Stomach smooth muscle (tissue), 2 donors: Measurements from ENCODE around the gene EPC1.
"Not testable (repeated sequence)": the region's sequence is repeated elsewhere in the genome, so short reads cannot be mapped to it uniquely, and the experiment has no call there.

Experiments
- H3K27ac ChIP-seq: one replicate; pipeline ENCODE4 v1.7.0; 2013; ENCODE audit warnings: mild to moderate bottlenecking, low read length, inconsistent platforms
- H3K27me3 ChIP-seq, 2 donors: one replicate each; pipeline ENCODE4 v1.7.0; 2013; ENCODE audit warnings: low read length in 2 of 2; ENCODE audit not compliant: insufficient read depth in 2 of 2, control insufficient read depth in 1 of 2
- H3K36me3 ChIP-seq, 2 donors: one replicate each; pipeline ENCODE4 v1.7.0; 2013; ENCODE audit warnings: low read length in 2 of 2; ENCODE audit not compliant: control insufficient read depth in 2 of 2, insufficient read depth in 2 of 2
- H3K4me1 ChIP-seq: one replicate; pipeline ENCODE4 v1.7.0; 2013; ENCODE audit warnings: low read length; ENCODE audit not compliant: control insufficient read depth, insufficient read depth
- H3K4me3 ChIP-seq, 2 donors: one replicate each; pipeline ENCODE4 v1.7.0; 2013; ENCODE audit warnings: low read length in 2 of 2
- H3K9ac ChIP-seq, 2 donors: one replicate each; pipeline ENCODE4 v1.7.0; 2013; ENCODE audit warnings: low read length in 2 of 2, mild to moderate bottlenecking in 1 of 2
- H3K9me3 ChIP-seq, 2 donors: one replicate each; pipeline ENCODE4 v1.7.0; 2013; ENCODE audit warnings: low read length in 2 of 2; ENCODE audit not compliant: control insufficient read depth in 2 of 2
- donor health status: healthy.
- donor health status: Pancreatic carcinoma.

Gene EPC1

GRCh38 chr10:32346551-32347362, at the start of gene EPC1:
EPC1 (minus strand) TSS chr10:32347158; CDS start chr10:32346915, 243 bp downstream.
- Histone ChIP-seq H3K4me3 (peak within 1 kb of the TSS; percentile 95 to 96), H3K27me3 (no peaks in the 10 kb centered on the region), H3K9ac (peak within 1 kb of the TSS; percentile 100), H3K9me3 (no peaks in the 10 kb centered on the region), H3K27ac (peak within 1 kb of the TSS; percentile 100), H3K36me3 (peaks cover 0 to 5% of the 10 kb centered on the region in 2 donors), H3K4me1 (peaks cover 3% of the 10 kb centered on the region)

GRCh38 chr10:32393911-32394310, 47.0 kb upstream of the EPC1 start:
- Histone ChIP-seq H3K27ac (peak overlapping the region; percentile 60), H3K9ac (peak overlapping the region in 1 of 2 donors; percentile 51), H3K9me3 (no peaks in the 10 kb centered on the region), H3K27me3 (no peaks in the 10 kb centered on the region), H3K4me3 (no peak overlapping the region), H3K4me1 (peaks cover 7% of the 10 kb centered on the region), H3K36me3 (no peaks in the 10 kb centered on the region)

- H3K36me3 ChIP-seq, H3K27ac ChIP-seq, H3K27me3 ChIP-seq, H3K9me3 ChIP-seq, H3K4me3 ChIP-seq, H3K4me1 ChIP-seq, H3K9ac ChIP-seq: not testable (repeated sequence)
These were observed 45.3 kb upstream of the EPC1 start for GRCh38 chr10:32392284-32392683.

- H3K9ac ChIP-seq = no peak overlapping the region
- peaks cover 7% of the 10 kb centered on the region for H3K4me1 ChIP-seq
- no peaks in the 10 kb centered on the region for H3K27me3 ChIP-seq
- H3K9me3 ChIP-seq = no peaks in the 10 kb centered on the region
- peak overlapping the region; percentile 25 for H3K27ac ChIP-seq
- no peaks in the 10 kb centered on the region for H3K36me3 ChIP-seq
- H3K4me3 ChIP-seq = no peak overlapping the region
These were observed 43.2 kb upstream of the EPC1 start for GRCh38 chr10:32390193-32390592.

GRCh38 chr10:32388258-32389027, 41.5 kb upstream of the EPC1 start:
- no peaks in the 10 kb centered on the region for H3K9me3 ChIP-seq
- peaks cover under 1% of the 10 kb centered on the region for H3K4me1 ChIP-seq

GRCh38 chr10:32386623-32387260, 39.8 kb upstream of the EPC1 start:
- no peaks in the 10 kb centered on the region for H3K36me3 ChIP-seq
- no peaks in the 10 kb centered on the region for H3K9me3 ChIP-seq
- H3K27me3 ChIP-seq = no peaks in the 10 kb centered on the region
- H3K4me3 ChIP-seq = peak overlapping the region in 1 of 2 donors; percentile 17
- no peaks in the 10 kb centered on the region for H3K4me1 ChIP-seq
- H3K9ac ChIP-seq = peak overlapping the region in 1 of 2 donors; percentile 38
- no peak overlapping the region for H3K27ac ChIP-seq

More at GRCh38 chr10:32388258-32389027, 41.5 kb upstream of the EPC1 start:
- Histone ChIP-seq H3K27ac (no peak overlapping the region), H3K9ac (no peak overlapping the region), H3K36me3 (no peaks in the 10 kb centered on the region), H3K4me3 (no peak overlapping the region), H3K27me3 (no peaks in the 10 kb centered on the region)

- H3K27ac ChIP-seq = no peak overlapping the region
- no peaks in the 10 kb centered on the region for H3K36me3 ChIP-seq
- H3K27me3 ChIP-seq = no peaks in the 10 kb centered on the region
These were observed 37.2 kb upstream of the EPC1 start for GRCh38 chr10:32384171-32384570.

GRCh38 chr10:32381165-32381564, 34.2 kb upstream of the EPC1 start:
- H3K27me3 ChIP-seq = no peaks in the 10 kb centered on the region
- H3K4me1 ChIP-seq = peaks cover 5% of the 10 kb centered on the region
- no peak overlapping the region for H3K4me3 ChIP-seq
- no peak overlapping the region for H3K27ac ChIP-seq
- H3K9me3 ChIP-seq = no peaks in the 10 kb centered on the region
- H3K9ac ChIP-seq = no peak overlapping the region
- H3K36me3 ChIP-seq = no peaks in the 10 kb centered on the region

More at GRCh38 chr10:32384171-32384570, 37.2 kb upstream of the EPC1 start:
- H3K9me3 ChIP-seq = no peaks in the 10 kb centered on the region
- no peak overlapping the region for H3K4me3 ChIP-seq
- H3K4me1 ChIP-seq = peaks cover 5% of the 10 kb centered on the region
- H3K9ac ChIP-seq = no peak overlapping the region

- no peak overlapping the region for H3K9ac ChIP-seq
- no peak overlapping the region for H3K4me3 ChIP-seq
- no peaks in the 10 kb centered on the region for H3K36me3 ChIP-seq
- H3K27ac ChIP-seq = no peak overlapping the region
- no peaks in the 10 kb centered on the region for H3K27me3 ChIP-seq
- no peaks in the 10 kb centered on the region for H3K9me3 ChIP-seq
- H3K4me1 ChIP-seq = peaks cover 5% of the 10 kb centered on the region
These were observed 33.1 kb upstream of the EPC1 start for GRCh38 chr10:32379950-32380551.

GRCh38 chr10:32379318-32379949, 32.5 kb upstream of the EPC1 start:
- H3K4me1 ChIP-seq = peaks cover 5% of the 10 kb centered on the region
- peak overlapping the region; percentile 86 to 97 for H3K4me3 ChIP-seq
- no peaks in the 10 kb centered on the region for H3K9me3 ChIP-seq
- no peaks in the 10 kb centered on the region for H3K27me3 ChIP-seq
- H3K36me3 ChIP-seq = no peaks in the 10 kb centered on the region
- H3K27ac ChIP-seq = peak overlapping the region; percentile 32
- peak overlapping the region in 1 of 2 donors; percentile 87 for H3K9ac ChIP-seq
